Measurements from ENCODE around the gene CDYL2.

CDYL2 gene

GRCh38 chr16:80594756-80595155 is 209.6 kb downstream of the CDYL2 start:
- DNase-seq (ENCODE audit: low read depth), result peak; percentile 15

GRCh38 chr16:80592273-80592672 is 212.1 kb downstream of the CDYL2 start:
- DNase-seq (ENCODE audit: low read depth), result no peak

- DNase-seq (ENCODE audit: low read depth), result no peak
These were observed 213.1 kb downstream of the CDYL2 start for GRCh38 chr16:80591071-80591915.

- DNase-seq (ENCODE audit: low read depth), result no peak
These were observed 217.3 kb downstream of the CDYL2 start for GRCh38 chr16:80587071-80587470.

- no peak for DNase-seq (ENCODE audit: low read depth)
These were observed 217.9 kb downstream of the CDYL2 start for GRCh38 chr16:80586476-80586875.

- no peak for DNase-seq (ENCODE audit: low read depth)
These were observed 218.6 kb downstream of the CDYL2 start for GRCh38 chr16:80585764-80586163.

GRCh38 chr16:80583466-80583865 is 220.9 kb downstream of the CDYL2 start:
- DNase-seq (ENCODE audit: low read depth), result peak; percentile 52

GRCh38 chr16:80580109-80580832 is 224.1 kb downstream of the CDYL2 start:
- DNase-seq (ENCODE audit: low read depth), result peak; percentile 21

GRCh38 chr16:80577485-80578280 is 226.7 kb downstream of the CDYL2 start:
- no peak for DNase-seq (ENCODE audit: low read depth)

GRCh38 chr16:80576343-80576912 is 228.0 kb downstream of the CDYL2 start:
- DNase-seq (ENCODE audit: low read depth), result no peak

- DNase-seq (ENCODE audit: low read depth), result no peak
These were observed 230.7 kb downstream of the CDYL2 start for GRCh38 chr16:80573700-80574120.

- DNase-seq (ENCODE audit: low read depth), result no peak
These were observed 234.3 kb downstream of the CDYL2 start for GRCh38 chr16:80570106-80570478.

- no peak for DNase-seq (ENCODE audit: low read depth)
These were observed 234.8 kb downstream of the CDYL2 start for GRCh38 chr16:80569440-80570105.

GRCh38 chr16:80564394-80564793 is 240.0 kb downstream of the CDYL2 start:
- DNase-seq (ENCODE audit: low read depth), result no peak

- no peak for DNase-seq (ENCODE audit: low read depth)
These were observed 241.3 kb downstream of the CDYL2 start for GRCh38 chr16:80563066-80563465.

- DNase-seq (ENCODE audit: low read depth), result no peak
These were observed 245.0 kb downstream of the CDYL2 start for GRCh38 chr16:80559369-80559768.

- no peak for DNase-seq (ENCODE audit: low read depth)
These were observed 247.4 kb downstream of the CDYL2 start for GRCh38 chr16:80557037-80557436.

GRCh38 chr16:80556481-80556880 is 247.9 kb downstream of the CDYL2 start:
- no peak for DNase-seq (ENCODE audit: low read depth)

- DNase-seq (ENCODE audit: low read depth), result no peak
These were observed 250.4 kb downstream of the CDYL2 start for GRCh38 chr16:80554033-80554432.

- DNase-seq (ENCODE audit: low read depth), result no peak
These were observed 252.1 kb downstream of the CDYL2 start for GRCh38 chr16:80552277-80552676.
